Nephron progenitor cell (in vitro differentiated cells): ENCODE results near the gene RIC8A.

ENCODE experiments used
- DNase-seq: peaks from one replicate; pipeline ENCODE4 v3.0.0; 2021
- H3K27ac Mint-ChIP-seq: 2 replicates; pipeline ENCODE4 v1.8.0; 2021; ENCODE audit warnings: mild to moderate bottlenecking, moderate library complexity, mixed read lengths
- H3K27me3 Mint-ChIP-seq: 2 replicates; pipeline ENCODE4 v1.8.0; 2021; ENCODE audit warnings: mild to moderate bottlenecking, low read depth, mixed read lengths; ENCODE audit not compliant: poor library complexity
- H3K36me3 Mint-ChIP-seq: 2 replicates; pipeline ENCODE4 v1.8.0; 2021; ENCODE audit warnings: low read depth, mixed read lengths
- H3K4me1 Mint-ChIP-seq: 2 replicates; pipeline ENCODE4 v1.8.0; 2021; ENCODE audit warnings: mixed read lengths
- H3K4me3 Mint-ChIP-seq: 2 replicates; pipeline ENCODE4 v1.8.0; 2021; ENCODE audit warnings: mild to moderate bottlenecking, moderate library complexity, mixed read lengths
- H3K9me3 Mint-ChIP-seq: 2 replicates; pipeline ENCODE4 v1.8.0; 2021; ENCODE audit warnings: mild to moderate bottlenecking, moderate library complexity, mixed read lengths
- CTCF ChIP-seq: fragments of 200-600 bp; sonication (generic); IDR thresholded peaks from 2 replicates; pipeline ENCODE4 v1.5.0; 2021; ENCODE audit warnings: antibody characterized with exemption

RIC8A gene

GRCh38 chr11:227824-228379 is 20.4 kb downstream of the RIC8A start:
- DNase-seq: no peak
- Mint-ChIP-seq H3K4me3 (no peak overlapping the region), H3K36me3 (peaks cover 44% of the 10 kb centered on the region), H3K27me3 (no peaks in the 10 kb centered on the region), H3K27ac (peak overlapping the region; percentile 76), H3K4me1 (no peaks in the 10 kb centered on the region), H3K9me3 (no peaks in the 10 kb centered on the region)
- TF ChIP-seq CTCF: no peak

DNA sequence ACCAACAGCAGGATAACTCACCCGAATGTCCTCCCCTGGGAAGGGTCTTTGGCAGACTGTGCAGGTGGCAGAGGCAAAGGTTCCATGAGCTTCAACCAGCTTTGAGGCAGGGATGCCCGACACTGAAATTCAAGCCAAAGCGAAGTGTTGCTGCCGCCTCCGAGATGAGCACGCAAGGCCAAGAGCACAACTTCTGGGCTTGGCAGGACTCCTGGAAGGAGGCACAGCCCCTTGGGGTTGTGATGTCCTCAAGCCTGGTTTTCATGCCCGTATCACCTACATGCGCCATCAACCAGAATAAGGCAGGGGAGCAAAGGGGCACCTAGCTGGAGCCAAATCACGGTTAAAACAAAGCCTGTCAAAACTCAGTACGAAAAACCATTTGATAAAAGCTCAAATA is 22.9 kb downstream of the RIC8A start:
- TF ChIP-seq CTCF: no peak
- Mint-ChIP-seq H3K4me3 (no peak overlapping the region), H3K36me3 (peaks cover 33% of the 10 kb centered on the region), H3K4me1 (peaks cover 9% of the 10 kb centered on the region), H3K9me3 (no peaks in the 10 kb centered on the region), H3K27me3 (no peaks in the 10 kb centered on the region), H3K27ac (peak overlapping the region; percentile 48)
- no peak for DNase-seq

GRCh38 chr11:232783-233565 is 25.5 kb downstream of the RIC8A start:
- peaks cover 22% of the 10 kb centered on the region for H3K36me3 Mint-ChIP-seq
- peaks cover 19% of the 10 kb centered on the region for H3K4me1 Mint-ChIP-seq
- TF ChIP-seq CTCF: no peak
- H3K27ac Mint-ChIP-seq: no peak overlapping the region
- H3K9me3 Mint-ChIP-seq: no peaks in the 10 kb centered on the region
- no peak overlapping the region for H3K4me3 Mint-ChIP-seq
- no peak for DNase-seq
- H3K27me3 Mint-ChIP-seq: no peaks in the 10 kb centered on the region

DNA sequence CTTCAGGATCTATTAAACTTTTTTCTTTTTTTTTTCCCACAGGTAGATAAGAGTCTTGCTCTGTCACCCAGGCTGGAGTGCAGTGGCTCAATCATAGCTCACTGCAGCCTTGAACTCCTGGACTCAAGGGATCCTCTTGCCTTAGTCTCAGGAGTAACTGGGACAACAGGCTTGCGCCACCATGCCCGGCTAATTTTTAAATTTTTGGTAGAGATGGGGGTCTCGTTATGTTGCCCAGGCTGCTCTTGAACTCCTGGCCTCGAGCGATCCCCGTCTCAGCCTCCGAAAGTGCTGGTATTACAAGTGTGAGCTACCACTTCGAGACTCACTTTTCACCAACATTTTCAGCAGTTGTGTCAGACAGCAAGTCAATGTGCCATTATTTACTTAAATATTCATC is 27.7 kb downstream of the RIC8A start:
- H3K4me3 Mint-ChIP-seq: peak overlapping the region; percentile 95
- H3K4me1 Mint-ChIP-seq: peaks cover 28% of the 10 kb centered on the region
- no peak overlapping the region for H3K27ac Mint-ChIP-seq
- H3K9me3 Mint-ChIP-seq: no peaks in the 10 kb centered on the region
- DNase-seq: no peak
- TF ChIP-seq CTCF: no peak
- H3K27me3 Mint-ChIP-seq: no peaks in the 10 kb centered on the region
- H3K36me3 Mint-ChIP-seq: peaks cover 10% of the 10 kb centered on the region

GRCh38 chr11:235609-235996 is 28.1 kb downstream of the RIC8A start:
- peaks cover 28% of the 10 kb centered on the region for H3K4me1 Mint-ChIP-seq
- no peak for DNase-seq
- H3K4me3 Mint-ChIP-seq: peak overlapping the region; percentile 95
- no peak for TF ChIP-seq CTCF
- peaks cover 9% of the 10 kb centered on the region for H3K36me3 Mint-ChIP-seq
- no peaks in the 10 kb centered on the region for H3K27me3 Mint-ChIP-seq
- peak overlapping the region; percentile 89 for H3K27ac Mint-ChIP-seq
- H3K9me3 Mint-ChIP-seq: no peaks in the 10 kb centered on the region
